IMR-90 (cell line): Measurements from ENCODE around the gene GLYATL1. TPM values are rescaled to one million over a fixed set of nuclear protein-coding genes. Genes with fewer than 3 reads are reported as not detected.
"Not testable (repeated sequence)": the region's sequence is repeated elsewhere in the genome, so short reads cannot be mapped to it uniquely, and the experiment has no call there.

Experiments
- ATAC-seq: fragments of 200-7000 bp; cut with Tn5 transposase; 2 replicates; pipeline ENCODE4 v1.9.1; 2020; ENCODE audit warnings: low read depth, mild to moderate bottlenecking, moderate library complexity
- BruUV-seq: library from RNA; stranded (reverse); fragments of 400-500 nt; replicated peaks from 2 replicates; lab custom pipeline; 2021; lab: Mats Ljungman, UMichigan
- CTCF ChIA-PET: fragments of 300-600 bp; formaldehyde crosslinking; extraction: SDS; loops from one replicate; lab custom pipeline; 2021; ENCODE audit warnings: antibody characterized with exemption; lab: Yijun Ruan, JAX
- POLR2A ChIA-PET: fragments of 300-600 bp; sonication (Branson Sonifier 250); formaldehyde crosslinking; loops from one replicate; lab custom pipeline; 2022; ENCODE audit warnings: antibody characterized with exemption; ENCODE audit not compliant: unreplicated experiment; lab: Charles Lee
- DNase-seq: peaks from one replicate; pipeline ENCODE4 v3.0.0; 2013
- H2AFZ ChIP-seq: replicated peaks from 2 replicates; pipeline ENCODE3; 2013; ENCODE audit warnings: low read length, mild to moderate bottlenecking; ENCODE audit not compliant: poor library complexity
- H2AK5ac ChIP-seq: 2 replicates; pipeline ENCODE4 v1.6.1; 2013; ENCODE audit warnings: low read depth, low read length, inconsistent platforms
- H2AK9ac ChIP-seq: replicated peaks from 2 replicates; pipeline ENCODE3; 2013; ENCODE audit warnings: mild to moderate bottlenecking, low read depth, low read length, moderate library complexity; ENCODE audit not compliant: poor library complexity
- H2BK120ac ChIP-seq: 2 replicates; pipeline ENCODE4 v1.6.1; 2013; ENCODE audit warnings: low read depth, low read length, inconsistent platforms
- H2BK15ac ChIP-seq: 3 replicates; pipeline ENCODE4 v1.6.1; 2013; ENCODE audit warnings: low read depth, low read length, inconsistent platforms
- H2BK20ac ChIP-seq: 2 replicates; pipeline ENCODE4 v1.6.1; 2013; ENCODE audit warnings: low read depth, mild to moderate bottlenecking, inconsistent platforms, low read length, moderate library complexity
- H2BK5ac ChIP-seq: 2 replicates; pipeline ENCODE4 v1.6.1; 2013; ENCODE audit warnings: mild to moderate bottlenecking, low read depth, low read length, inconsistent platforms; ENCODE audit not compliant: poor library complexity, severe bottlenecking
- H3K14ac ChIP-seq: replicated peaks from 2 replicates; pipeline ENCODE4 v1.6.1; 2013; ENCODE audit warnings: low read depth, low read length, inconsistent platforms
- H3K18ac ChIP-seq: 2 replicates; pipeline ENCODE4 v1.6.1; 2013; ENCODE audit warnings: low read depth, low read length, control low read depth
- H3K23ac ChIP-seq: 2 replicates; pipeline ENCODE4 v1.6.1; 2013; ENCODE audit warnings: low read depth, low read length, inconsistent platforms
- H3K27ac ChIP-seq: 2 replicates; pipeline ENCODE4 v1.5.1; 2013; ENCODE audit warnings: mild to moderate bottlenecking, control low read depth, low read length; ENCODE audit not compliant: insufficient read depth
- H3K27me3 ChIP-seq: 2 replicates; pipeline ENCODE4 v1.6.1; 2013; ENCODE audit warnings: low read length; ENCODE audit not compliant: control insufficient read depth, insufficient read depth
- H3K36me3 ChIP-seq: 2 replicates; pipeline ENCODE4 v1.6.1; 2013; ENCODE audit warnings: low read length, mixed read lengths; ENCODE audit not compliant: control insufficient read depth, insufficient read depth
- H3K4ac ChIP-seq: 2 replicates; pipeline ENCODE4 v1.6.1; 2013; ENCODE audit warnings: low read depth, low read length, inconsistent platforms
- H3K4me1 ChIP-seq: 2 replicates; pipeline ENCODE4 v1.6.1; 2013; ENCODE audit warnings: low read length, mixed read lengths; ENCODE audit not compliant: control insufficient read depth, insufficient read depth
- H3K4me2 ChIP-seq: 2 replicates; pipeline ENCODE4 v1.6.1; 2013; ENCODE audit warnings: low read depth, mild to moderate bottlenecking, control low read depth, low read length, moderate library complexity
- H3K4me3 ChIP-seq: 2 replicates; pipeline ENCODE4 v1.5.1; 2013; ENCODE audit warnings: low read depth, mild to moderate bottlenecking, control low read depth, low read length, moderate library complexity; ENCODE audit not compliant: insufficient read depth
- H3K56ac ChIP-seq: 2 replicates; pipeline ENCODE4 v1.6.1; 2013; ENCODE audit warnings: low read length, inconsistent platforms; ENCODE audit not compliant: insufficient read depth; ENCODE audit errors: extremely low read depth
- H3K79me1 ChIP-seq, 2 experiments: 2 replicates each; pipeline ENCODE4 v1.6.1; 2013; ENCODE audit warnings: low read length in 2 of 2, inconsistent platforms in 1 of 2, low read depth in 1 of 2
- H3K9ac ChIP-seq: 2 replicates; pipeline ENCODE4 v1.6.1; 2013; ENCODE audit warnings: low read depth, low read length, control low read depth
- H3K9me1 ChIP-seq: 2 replicates; pipeline ENCODE4 v1.6.1; 2013; ENCODE audit warnings: low read length, inconsistent platforms; ENCODE audit not compliant: insufficient read depth
- H3K9me3 ChIP-seq: 2 replicates; pipeline ENCODE4 v1.6.1; 2013; ENCODE audit warnings: low read length; ENCODE audit not compliant: control insufficient read depth, insufficient read depth
- H4K20me1 ChIP-seq: 2 replicates; pipeline ENCODE4 v1.6.1; 2013; ENCODE audit warnings: low read length, inconsistent platforms; ENCODE audit not compliant: insufficient read depth
- H4K5ac ChIP-seq: 2 replicates; pipeline ENCODE4 v1.6.1; 2013; ENCODE audit warnings: mild to moderate bottlenecking, low read depth, low read length, control low read depth
- H4K8ac ChIP-seq, 2 experiments: 2 replicates each; pipeline ENCODE4 v1.6.1; 2013; ENCODE audit warnings: low read depth in 2 of 2, low read length in 2 of 2, control low read depth in 1 of 2, inconsistent platforms in 1 of 2
- H4K91ac ChIP-seq: 2 replicates; pipeline ENCODE4 v1.6.1; 2013; ENCODE audit warnings: low read depth, low read length, inconsistent platforms; ENCODE audit not compliant: insufficient read depth
- CTCF ChIP-seq: conservative IDR thresholded peaks from 2 replicates; pipeline ENCODE4 v1.5.1; 2012; ENCODE audit warnings: mild to moderate bottlenecking, low read depth, low read length, improper control_type of control experiment
- MAFK ChIP-seq: IDR thresholded peaks from 2 replicates; pipeline ENCODE4 v1.6.1; 2012; ENCODE audit warnings: low read depth, low read length, improper control_type of control experiment
- POLR2A ChIP-seq: IDR thresholded peaks from 2 replicates; pipeline ENCODE4 v1.6.1; 2012; ENCODE audit warnings: mild to moderate bottlenecking, low read depth, low read length
- RFX5 ChIP-seq: IDR thresholded peaks from 2 replicates; pipeline ENCODE4 v1.8.0; 2012; ENCODE audit warnings: low read depth, mild to moderate bottlenecking, low read length, moderate library complexity
- WGBS, 2 experiments: methylation state at CpG; one replicate each; pipeline versions ENCODE4 v1.1.5 to v1.1.7; 2013; ENCODE audit warnings: missing lambda C conversion rate in 2 of 2; ENCODE audit not compliant: insufficient read length in 1 of 2; ENCODE audit errors: extremely low coverage in 2 of 2; 5-methylcytosine and 5-hydroxymethylcytosine counted together
- dilution Hi-C: fragments of 300-500 bp; cut with HindIII; formaldehyde crosslinking; loops from one replicate; pipeline ENCODE4 v1.14.3; 2018; ENCODE audit warnings: low sequenced_read_pairs; ENCODE audit not compliant: unreplicated experiment
- in situ Hi-C: fragments of 300-500 bp; cut with MboI; formaldehyde crosslinking; loops from 3 replicates; pipeline ENCODE4 v1.14.3; 2019; ENCODE audit warnings: low sequenced_read_pairs, inconsistent platforms, mixed read lengths
- intact Hi-C: fragments of 100-400 bp; cut with micrococcal nuclease; formaldehyde crosslinking; loops from 2 replicates; pipeline ENCODE4 v1.10.0; 2022
- polyA plus RNA-seq, 3 experiments: library from polyadenylated mRNA; depleted of rRNA; stranded (reverse); fragments of >200 nt; gene quantifications; 2 replicates each; pipeline ENCODE4 v1.2.3, GENCODE V29; 2012; ENCODE audit warnings: low replicate concordance in 1 of 3
- total RNA-seq: library from RNA; depleted of rRNA; stranded (reverse); fragments of >200 nt; gene quantifications from 2 replicates; pipeline ENCODE4 v1.2.3, GENCODE V29; 2012

The GLYATL1 gene
- total and polyA plus RNA-seq, 2 of the 4 experiments (the other 2 are of a cell fraction), result 0.54 to 0.58 TPM

GRCh38 chr11:59000003-59000402 lies 60.7 kb downstream of the GLYATL1 start:
- BruUV-seq, result no TSS peak
- H3K18ac ChIP-seq, result no peak overlapping the region
- no peaks in the 10 kb centered on the region for H3K4me1 ChIP-seq
- no peak overlapping the region for H3K23ac ChIP-seq
- H2BK20ac ChIP-seq, result no peak overlapping the region
- H3K79me1 ChIP-seq, result no peaks in the 10 kb centered on the region
- H3K9ac ChIP-seq, result no peak overlapping the region
- DNase-seq, result no peak
- ChIA-PET POLR2A (no interaction called here), CTCF (no interaction called here)
- in situ Hi-C loops, result no loop called here
- H3K9me1 ChIP-seq, result no peaks in the 10 kb centered on the region
- no peak overlapping the region for H2AFZ ChIP-seq
- no peak overlapping the region for H2AK9ac ChIP-seq
- no peak overlapping the region for H2BK120ac ChIP-seq
- no peak for ATAC-seq
- H3K14ac ChIP-seq, result no peak overlapping the region
- intact Hi-C loops, result no loop called here
- no peak overlapping the region for H2AK5ac ChIP-seq
- H3K56ac ChIP-seq, result no peak overlapping the region
- H3K4ac ChIP-seq, result no peak overlapping the region
- H3K4me2 ChIP-seq, result no peak overlapping the region
- WGBS, 2 experiments, result no CpG with 5 or more reads among the region's 3 CpGs
- H3K4me3 ChIP-seq, result no peak overlapping the region
- dilution Hi-C loops, result no loop called here
- no peak overlapping the region for H3K27ac ChIP-seq
- no peak overlapping the region for H2BK15ac ChIP-seq
- no peaks in the 10 kb centered on the region for H4K20me1 ChIP-seq
- H4K8ac ChIP-seq, result no peak overlapping the region
- no peak overlapping the region for H2BK5ac ChIP-seq
- no peaks in the 10 kb centered on the region for H3K27me3 ChIP-seq
- no peak overlapping the region for H4K5ac ChIP-seq
- no peaks in the 10 kb centered on the region for H3K36me3 ChIP-seq
- TF ChIP-seq POLR2A, result no peak
- no peak for TF ChIP-seq MAFK
- TF ChIP-seq RFX5, result no peak
- no peak for TF ChIP-seq CTCF
- no peaks in the 10 kb centered on the region for H3K9me3 ChIP-seq
- H4K91ac ChIP-seq, result no peak overlapping the region

- H2AFZ ChIP-seq, H3K56ac ChIP-seq, H3K9me3 ChIP-seq, H2AK5ac ChIP-seq, H3K27me3 ChIP-seq, H2BK20ac ChIP-seq, H3K4ac ChIP-seq, H3K79me1 ChIP-seq, H3K4me2 ChIP-seq, H3K36me3 ChIP-seq, H3K4me3 ChIP-seq, H2AK9ac ChIP-seq, BruUV-seq, H4K8ac ChIP-seq, H3K9me1 ChIP-seq, H2BK5ac ChIP-seq, H3K18ac ChIP-seq, in situ Hi-C loops, DNase-seq, H3K27ac ChIP-seq, ATAC-seq, H4K20me1 ChIP-seq, H2BK15ac ChIP-seq, H3K14ac ChIP-seq, intact Hi-C loops, dilution Hi-C loops, H2BK120ac ChIP-seq, H3K4me1 ChIP-seq, H4K5ac ChIP-seq, H4K91ac ChIP-seq, POLR2A ChIA-PET, H3K23ac ChIP-seq, H3K9ac ChIP-seq, CTCF ChIA-PET: not testable (repeated sequence)
- no CpG with 5 or more reads among the region's 2 CpGs for WGBS, 2 experiments
Observed at GRCh38 chr11:59002006-59002405, 62.7 kb downstream of the GLYATL1 start.
